GM19438 (cell line): ENCODE results near the gene ALPK1.

ENCODE experiments used
- ATAC-seq: cut with Tn5 transposase; IDR thresholded peaks from one replicate; pipeline ENCODE4 v1.9.1; 2021; ENCODE audit warnings: low read depth; ENCODE audit not compliant: unreplicated experiment

Gene ALPK1

DNA sequence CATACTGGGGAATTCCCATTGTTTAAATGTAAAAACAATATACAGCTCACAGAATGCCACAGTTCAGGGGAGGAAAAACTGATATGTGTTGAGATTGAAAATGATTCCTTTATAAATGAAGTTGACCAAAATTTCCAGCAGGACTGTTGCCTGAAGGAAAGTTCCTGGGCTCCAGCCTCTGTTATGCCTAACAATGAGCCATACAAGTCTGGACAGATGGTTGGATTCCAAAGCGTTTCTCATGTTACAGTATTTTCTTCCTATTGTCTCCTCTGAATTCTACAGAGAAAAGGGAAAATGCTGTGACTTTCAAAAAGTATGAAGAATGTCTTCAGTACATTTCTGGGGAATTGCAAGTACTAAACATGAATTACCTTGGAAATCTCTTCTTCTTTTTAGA, 73.3 kb downstream of the ALPK1 start:
- ATAC-seq, result no peak

DNA sequence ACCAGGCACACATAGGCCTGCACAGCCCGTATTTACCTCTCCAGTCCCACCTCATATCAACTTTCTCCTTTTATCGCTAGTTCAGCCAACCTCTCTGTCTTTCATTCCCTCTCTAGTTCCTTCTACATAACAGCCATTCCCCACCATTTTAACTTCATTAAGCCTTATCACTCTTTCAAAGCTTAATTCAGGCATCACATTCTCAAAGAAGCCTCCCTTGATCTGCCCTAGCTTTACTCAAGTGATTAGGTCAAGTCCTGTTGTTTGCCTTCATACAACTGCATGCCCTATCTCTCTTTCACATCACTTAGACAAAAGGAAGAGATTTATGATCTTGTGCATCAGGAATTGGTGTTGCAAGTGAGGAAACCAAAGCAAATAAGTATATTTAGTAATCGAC, 74.2 kb downstream of the ALPK1 start:
- ATAC-seq, result no peak

DNA sequence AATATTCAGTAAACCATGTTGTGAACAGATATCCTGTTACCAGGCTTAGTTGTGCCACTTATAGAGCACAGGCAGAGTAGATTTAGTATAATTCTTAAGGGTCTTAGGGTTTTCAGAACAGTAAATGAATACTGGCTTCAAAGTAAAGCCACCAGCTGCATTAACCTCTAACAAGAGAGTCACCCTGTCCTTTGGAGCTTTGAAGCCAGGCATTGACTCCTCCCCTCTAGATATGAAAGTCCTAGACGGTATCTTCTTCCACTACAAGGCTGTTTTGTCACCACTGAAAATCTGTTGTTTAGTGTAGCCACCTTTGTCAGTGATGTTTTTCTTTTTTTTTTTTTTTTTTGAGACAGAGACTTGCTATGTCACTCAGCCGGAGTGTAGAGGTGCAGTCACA, 77.7 kb downstream of the ALPK1 start:
- no peak for ATAC-seq

DNA sequence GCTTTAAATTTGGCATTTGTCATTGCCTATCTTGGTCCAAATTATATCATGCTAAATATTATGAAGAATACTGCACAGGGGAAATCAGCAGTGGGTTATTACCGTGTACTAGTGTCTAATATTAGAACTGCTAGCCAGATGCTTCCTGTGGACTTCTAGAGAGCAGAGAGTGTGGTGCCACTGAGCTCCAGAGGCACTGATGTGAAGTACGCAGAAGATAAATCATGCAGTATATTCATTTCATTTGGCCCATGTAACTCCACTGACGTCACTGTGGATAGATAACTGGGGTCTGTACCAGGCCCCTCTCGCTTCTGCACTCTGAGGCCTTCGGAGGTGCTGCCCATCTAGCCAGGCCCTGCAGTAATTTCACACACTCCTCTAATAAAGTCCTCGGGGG, 80.0 kb downstream of the ALPK1 start:
- no peak for ATAC-seq

DNA sequence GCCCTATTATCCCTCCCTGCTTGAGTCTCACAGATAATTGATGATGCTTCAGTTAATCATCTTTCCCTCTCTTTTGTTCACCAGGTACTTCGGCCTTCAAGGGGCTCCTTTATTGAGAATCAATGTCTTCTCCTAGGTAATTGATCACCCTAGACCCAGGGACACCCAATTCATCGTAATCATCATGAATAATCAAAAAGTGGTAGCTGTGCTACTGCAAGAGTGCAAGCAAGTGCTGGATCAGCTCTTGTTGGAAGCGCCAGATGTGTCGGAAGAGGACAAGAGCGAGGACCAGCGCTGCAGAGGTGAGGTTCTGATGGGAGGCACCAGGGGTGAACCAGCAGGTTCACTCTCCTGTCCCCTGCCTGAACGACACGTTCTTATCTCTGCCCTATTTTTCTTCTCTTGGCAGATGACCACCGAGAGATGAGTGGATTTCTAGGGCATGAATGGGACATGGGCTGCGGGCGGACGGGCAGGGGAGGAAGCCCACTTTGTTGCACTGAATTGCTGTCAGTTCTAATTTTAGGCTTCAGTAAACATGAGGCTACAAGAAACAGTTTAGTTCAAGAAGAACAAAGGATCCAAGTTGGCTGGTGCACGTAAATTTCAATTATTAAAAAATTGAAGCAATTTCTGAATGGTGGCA, 80.5 kb downstream of the ALPK1 start:
- no peak for ATAC-seq

DNA sequence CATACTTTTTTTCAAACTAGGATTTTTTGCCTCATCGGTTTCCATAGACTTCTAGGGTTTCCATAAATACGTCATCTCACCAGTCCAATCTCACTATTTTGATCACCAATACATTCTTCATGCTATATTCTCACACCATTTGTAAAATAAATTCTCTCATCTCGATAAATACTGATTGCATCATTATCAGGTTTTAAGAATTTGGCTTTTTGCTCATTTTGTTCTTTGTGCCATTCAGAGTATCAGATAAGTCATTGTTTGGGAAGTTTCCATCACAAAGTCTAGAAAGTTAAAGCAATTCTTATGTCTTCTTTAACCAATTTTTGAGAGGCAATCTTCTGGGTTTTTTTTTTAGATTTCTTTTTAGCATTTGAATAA, 81.1 kb downstream of the ALPK1 start:
- ATAC-seq, result no peak

DNA sequence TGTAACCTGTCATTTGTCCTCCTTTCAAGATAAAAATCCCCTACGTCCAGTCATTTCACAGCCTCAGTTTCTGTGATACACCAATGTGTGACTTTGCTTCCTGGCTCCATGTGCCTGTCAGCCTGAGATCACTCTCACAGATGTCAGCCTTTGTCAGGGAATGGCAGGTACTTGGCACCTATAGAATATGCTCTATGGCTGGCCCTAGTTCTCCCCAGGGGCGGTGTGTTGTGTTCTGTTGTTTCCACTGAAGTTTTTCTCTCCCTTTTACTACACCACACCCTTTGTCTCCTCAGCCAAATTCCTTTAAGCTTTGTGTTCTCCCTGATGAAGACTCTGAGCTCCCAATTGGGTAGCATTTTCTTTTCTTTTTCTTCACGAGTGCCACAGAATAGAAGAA, 81.7 kb downstream of the ALPK1 start:
- ATAC-seq, result no peak

DNA sequence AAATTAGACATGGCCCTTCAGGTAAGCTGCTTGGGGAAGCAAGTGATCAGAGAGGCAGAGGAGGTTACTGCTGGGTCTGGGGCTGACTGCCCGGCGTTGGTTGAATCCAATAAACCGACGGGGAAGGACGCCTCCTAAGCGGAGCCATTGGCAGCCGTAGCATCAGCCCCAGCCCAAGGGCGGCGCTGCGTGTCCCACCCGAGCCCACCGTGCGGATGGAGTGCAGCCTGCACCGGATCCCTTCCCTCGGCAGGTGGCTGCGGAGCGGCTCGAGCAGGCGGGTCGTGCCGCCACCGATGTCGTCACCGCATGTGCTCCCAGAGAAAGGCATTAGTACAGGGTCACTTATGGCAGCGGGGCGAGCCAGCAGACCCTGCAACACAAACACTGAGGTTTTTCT, 82.1 kb downstream of the ALPK1 start:
- ATAC-seq, result no peak

DNA sequence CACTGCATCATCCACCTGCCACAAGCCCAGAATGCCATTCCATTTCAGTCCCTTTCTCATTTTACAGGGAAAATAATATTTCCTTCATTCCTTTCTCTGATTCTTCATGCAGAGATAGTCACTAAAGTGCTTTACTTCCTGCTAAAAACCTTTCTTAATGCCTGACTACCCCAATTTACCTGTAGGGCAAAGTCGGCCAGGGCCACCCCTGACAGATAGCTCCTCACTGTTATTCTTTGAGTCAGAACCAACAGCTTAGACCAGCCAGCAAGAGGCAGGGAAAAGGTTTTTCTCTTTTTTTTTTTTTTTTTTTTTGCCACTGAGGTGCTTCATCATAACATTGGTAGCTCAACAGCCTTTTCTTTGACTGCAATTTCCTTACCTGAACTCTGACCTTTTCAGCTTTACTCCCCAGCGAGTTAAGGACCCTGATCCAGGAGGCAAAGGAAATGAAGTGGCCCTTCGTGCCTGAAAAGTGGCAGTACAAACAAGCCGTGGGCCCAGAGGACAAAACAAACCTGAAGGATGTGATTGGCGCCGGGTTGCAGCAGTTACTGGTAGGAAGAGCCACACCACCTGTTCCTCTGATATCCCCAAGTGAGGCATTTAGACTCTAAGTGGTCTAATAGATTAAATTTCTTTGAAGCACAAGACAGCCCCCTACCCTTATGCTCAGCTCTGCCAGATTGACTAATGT, 85.0 kb downstream of the ALPK1 start:
- no peak for ATAC-seq

DNA sequence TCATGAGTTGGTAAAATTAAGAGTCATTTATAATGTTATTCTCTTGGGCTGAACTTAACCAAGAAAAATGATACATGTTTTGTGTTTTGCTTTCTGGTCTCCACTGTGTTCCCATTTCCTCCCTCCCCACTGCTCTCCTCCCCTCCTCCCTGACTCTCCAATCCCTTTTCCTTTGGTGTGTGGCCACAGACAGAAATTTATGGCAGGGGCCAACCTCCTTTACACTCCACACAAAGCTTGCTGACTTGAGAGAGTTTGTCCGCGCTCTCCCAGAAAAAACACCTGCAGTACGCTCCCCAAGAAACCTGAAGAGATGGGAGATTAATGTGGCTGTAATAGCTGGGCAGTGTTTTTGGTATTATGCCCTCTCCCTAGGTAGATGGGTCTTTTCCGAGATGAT, 88.9 kb downstream of the ALPK1 start:
- no peak for ATAC-seq

DNA sequence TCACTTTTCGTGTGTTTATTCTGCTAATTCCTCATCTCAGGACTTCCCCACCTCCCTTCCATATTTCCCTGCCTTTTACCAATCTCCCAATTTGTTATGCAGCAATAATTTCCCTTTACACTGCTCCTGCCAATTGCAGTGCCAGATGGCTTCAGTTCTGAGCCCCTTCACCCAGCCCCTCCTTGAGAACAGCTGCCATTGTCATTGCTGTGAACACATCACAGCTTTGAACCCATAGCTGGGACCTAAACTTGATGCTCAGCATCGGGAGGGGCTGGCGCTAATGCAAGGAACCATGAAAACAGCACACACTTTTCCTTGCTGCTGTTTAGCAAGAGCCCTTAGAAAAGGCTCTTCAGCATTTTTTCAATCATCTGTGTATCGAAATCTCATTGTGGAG, 104.9 kb downstream of the ALPK1 start:
- no peak for ATAC-seq

DNA sequence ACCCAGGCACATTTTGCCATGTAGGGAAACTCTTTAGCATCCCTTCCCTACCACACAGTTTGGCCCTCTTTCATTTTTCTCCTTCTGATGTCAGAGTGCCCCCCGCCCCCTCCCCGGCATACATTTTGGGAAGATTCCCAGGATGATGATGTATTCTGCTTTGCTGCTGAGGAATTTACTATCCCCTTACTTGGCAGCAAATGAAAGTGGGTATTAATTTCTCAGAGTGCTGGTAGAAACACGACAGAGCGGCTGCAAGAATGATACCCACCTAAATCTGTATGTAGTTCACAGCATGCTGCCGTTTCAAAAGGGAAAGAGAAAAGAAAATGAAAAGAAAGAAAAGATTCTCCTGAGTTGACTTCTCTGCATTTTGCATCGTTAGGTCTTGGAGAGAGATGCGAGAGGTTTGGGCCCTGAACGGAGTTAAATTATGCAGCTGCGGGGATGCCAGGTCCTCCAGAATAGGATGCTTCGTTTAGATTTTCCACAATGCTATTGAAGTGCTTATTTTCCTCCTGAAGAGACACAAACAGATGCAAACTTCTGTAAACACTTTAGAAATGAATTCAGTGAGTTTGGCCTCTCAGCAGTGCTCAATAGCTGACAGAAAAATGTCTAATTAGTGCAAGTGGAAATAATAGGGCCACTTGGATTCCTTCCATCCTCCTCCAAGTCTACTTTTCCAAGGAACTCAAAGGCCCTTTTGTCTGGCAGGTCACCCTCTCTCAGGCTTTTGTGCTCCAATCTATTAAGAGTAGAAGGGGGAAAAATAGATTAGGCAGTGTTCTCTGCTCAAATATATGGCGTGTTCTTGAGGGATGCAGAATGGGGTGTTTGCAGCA, 106.2 kb downstream of the ALPK1 start:
- ATAC-seq, result no peak

DNA sequence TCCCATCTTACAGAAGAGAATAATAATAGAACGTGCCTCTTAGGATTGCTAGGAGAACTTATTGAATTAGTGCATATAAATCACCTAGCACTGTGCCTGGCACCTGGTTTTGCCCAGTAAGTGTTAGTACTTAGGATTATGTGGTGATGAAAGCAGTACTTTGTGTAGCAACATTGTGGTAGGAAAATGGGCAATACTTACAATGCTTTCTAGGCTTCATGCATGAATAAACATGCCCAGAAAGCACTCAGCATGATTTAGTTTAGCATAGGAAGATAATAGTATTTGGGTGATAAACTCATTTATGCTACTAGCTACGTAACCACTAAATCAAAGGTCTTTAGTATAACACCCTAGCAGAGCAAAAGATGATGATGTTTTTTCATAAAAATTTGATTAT, 113.2 kb downstream of the ALPK1 start:
- no peak for ATAC-seq

DNA sequence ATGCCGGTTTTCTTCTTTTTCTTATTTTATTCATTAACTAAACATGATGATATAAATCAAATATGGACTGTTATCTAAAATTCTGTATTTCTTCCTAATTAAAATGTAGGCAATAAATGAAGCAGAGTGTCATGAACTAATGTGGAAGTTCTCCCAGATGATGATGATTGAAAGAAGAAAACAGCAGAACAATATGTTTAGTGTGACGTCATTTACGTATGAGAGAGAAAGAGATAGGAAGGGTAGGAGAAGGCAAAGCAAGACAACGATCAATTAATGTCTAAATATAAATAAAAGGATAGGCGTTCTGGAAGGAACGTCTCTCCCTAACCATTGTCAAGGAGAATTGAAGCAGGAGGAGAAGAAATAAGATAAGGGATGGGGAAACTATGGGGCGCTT, 113.6 kb downstream of the ALPK1 start:
- no peak for ATAC-seq

DNA sequence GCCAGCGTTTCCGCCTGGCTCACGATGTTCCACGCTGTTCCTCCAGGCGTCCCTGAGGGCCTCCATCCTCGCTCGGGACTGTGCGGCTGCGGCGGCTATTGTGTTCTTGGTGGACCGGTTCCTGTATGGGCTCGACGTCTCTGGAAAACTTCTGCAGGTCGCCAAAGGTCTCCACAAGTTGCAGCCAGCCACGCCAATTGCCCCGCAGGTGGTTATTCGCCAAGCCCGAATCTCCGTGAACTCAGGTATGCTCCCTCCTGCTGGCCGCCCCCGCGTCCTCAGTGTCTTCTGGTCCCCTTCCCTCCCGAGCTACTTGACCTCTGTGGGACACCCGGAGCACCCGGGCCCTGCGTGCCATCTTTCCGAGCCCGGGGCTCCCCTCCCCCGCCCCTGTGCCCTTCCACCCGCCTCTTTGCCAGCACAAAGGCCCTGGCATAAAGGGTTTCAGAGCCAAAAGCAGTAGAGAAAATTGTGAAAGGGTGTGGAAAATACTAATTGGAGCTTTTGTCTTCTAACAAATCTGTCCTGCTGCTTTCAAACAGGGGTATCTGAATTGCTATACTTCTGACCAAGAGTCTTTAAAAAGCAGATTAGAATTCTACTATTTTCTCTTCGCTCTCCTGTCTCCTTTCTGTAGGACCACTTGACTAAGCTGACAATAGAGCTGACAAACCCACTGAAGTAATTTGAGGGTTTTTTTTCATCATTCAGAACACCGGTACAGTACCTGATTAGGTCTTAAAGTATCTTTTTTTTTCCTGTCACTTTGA, 114.8 kb downstream of the ALPK1 start:
- ATAC-seq, result no peak

DNA sequence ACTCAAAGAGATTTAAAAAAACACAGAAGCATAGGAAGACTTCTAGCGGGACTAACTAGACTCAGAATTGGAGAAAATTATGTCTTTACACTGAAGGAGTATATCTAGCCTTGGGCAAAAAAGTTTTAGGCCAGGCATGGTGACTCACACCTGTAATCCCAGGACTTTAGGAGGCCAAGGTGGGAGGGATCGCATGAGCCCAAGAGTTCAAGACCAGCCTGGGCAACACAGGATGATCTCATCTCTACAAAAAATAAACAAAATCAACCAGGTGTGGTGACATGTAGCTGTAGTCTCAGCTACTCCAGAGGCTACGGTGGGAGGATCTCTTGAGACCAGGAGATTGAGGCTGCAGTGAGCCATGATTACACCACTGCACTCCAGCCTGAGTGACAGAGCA, 119.3 kb downstream of the ALPK1 start:
- ATAC-seq, result no peak

DNA sequence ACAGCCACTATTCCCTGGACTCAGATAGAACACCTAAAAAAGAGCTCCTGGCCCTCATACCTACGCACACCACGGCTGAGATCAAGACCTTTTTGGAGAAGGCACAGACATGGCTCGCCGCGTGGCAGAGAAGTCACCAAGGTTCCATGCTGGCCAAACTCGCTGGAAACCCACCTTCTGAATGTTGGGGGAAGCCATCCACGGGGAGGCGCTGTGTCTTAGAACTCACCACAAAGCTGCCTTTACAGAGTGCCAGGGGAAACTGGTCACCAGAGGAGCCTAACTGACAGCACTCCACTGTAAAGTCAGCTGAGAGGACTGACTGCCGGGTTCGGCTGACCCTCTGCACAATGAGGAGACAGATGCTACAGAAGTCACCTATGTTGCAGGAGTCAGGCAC, 120.9 kb downstream of the ALPK1 start:
- ATAC-seq, result no peak

DNA sequence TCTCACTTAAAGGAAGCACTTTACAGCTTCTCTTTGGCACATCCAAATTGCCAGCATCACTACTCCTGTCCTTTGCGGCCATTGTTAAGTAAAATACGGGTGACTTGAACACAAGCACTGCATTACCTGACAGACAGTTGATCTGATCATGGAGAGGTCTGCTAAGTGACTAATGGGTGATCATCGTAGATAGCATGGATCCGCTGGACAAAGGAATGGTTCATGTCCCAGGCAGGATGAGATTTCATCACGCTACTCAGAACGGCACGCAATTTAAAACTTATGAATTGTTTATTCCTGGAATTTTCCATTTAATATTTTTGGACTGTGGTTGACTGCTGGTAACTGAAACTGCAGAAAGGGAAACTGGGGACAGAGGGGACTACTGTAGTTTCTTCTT, 124.7 kb downstream of the ALPK1 start:
- ATAC-seq, result no peak

DNA sequence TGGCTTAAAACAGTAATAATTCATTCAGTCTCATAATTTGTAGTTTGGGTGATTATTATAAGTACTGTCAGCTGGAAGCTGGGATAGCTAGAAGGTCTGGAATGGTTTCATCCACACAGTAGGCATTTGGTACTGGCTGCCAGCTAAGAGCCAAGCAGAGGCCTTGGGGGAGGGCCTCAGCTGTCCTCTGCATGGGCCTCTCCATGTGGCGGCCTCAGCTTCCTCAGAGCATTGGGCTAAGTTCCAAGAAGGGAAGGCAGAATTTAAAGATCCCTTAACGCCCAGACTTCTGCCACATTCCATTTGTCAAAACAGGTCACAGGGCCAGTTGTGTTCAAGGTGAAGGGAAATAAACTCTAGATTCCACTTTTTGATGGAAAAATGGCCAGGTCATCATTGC, 125.5 kb downstream of the ALPK1 start:
- ATAC-seq, result no peak

DNA sequence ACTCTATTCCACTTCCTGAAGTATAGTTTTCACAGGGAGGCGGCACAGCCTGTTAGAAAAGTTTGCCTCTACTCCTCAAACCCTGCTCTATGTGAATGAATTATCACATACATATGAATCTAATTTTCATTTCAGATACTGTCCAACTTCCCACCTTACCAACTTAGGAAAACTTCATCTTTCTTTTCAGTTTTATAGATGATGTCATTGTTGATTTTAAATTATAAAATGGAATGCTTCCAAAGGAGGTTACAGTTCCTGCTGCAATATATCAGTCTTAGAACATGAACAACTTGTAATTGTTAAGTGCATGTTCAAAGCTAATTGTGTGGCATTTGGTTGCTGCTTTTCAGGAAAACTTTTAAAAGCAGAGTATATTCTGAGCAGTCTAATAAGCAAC, 126.4 kb downstream of the ALPK1 start:
- ATAC-seq, result no peak

DNA sequence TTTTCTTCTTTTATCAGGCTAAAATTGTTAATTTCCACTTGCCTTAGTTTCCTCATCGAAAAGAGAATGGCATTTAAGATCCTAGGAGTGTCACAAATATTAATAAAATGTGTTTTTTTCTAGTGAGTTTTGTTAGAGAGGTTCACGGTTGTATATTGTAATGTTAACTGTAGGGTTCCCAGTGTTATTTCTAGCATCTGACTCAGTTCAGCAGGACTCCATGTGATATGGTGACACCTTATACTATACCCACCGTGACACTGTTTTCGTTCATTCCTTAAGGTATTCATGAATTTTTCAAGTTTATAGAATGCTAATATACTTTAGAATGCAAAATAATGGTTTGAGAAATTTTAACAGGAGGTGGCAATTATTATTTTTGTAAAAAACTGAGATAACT, 128.7 kb downstream of the ALPK1 start:
- no peak for ATAC-seq
